Measurements from ENCODE around the gene TPM2. TPM values are rescaled to one million over a fixed set of nuclear protein-coding genes. Genes with fewer than 3 reads are reported as not detected.

Gene TPM2
- total RNA-seq, 1 experiment from 2014 or later = 7.0 TPM

GRCh38 chr9:35697486-35697885 lies 7.8 kb upstream of the TPM2 start:
- Histone ChIP-seq H3K36me3 (ENCODE audit: low read depth, low read length) (peaks cover 27% of the 10 kb centered on the region), H3K4me1 (ENCODE audit: insufficient read depth, low read length) (peaks cover 12% of the 10 kb centered on the region), H3K9me3 (ENCODE audit: low read length) (no peaks in the 10 kb centered on the region), H2AFZ (ENCODE audit: low read length) (no peak overlapping the region), H3K27me3 (ENCODE audit: low read length) (no peaks in the 10 kb centered on the region), H3K4me3 (ENCODE audit: low read length) (no peak overlapping the region), H3K9ac (ENCODE audit: low read length) (no peak overlapping the region), H3K27ac (ENCODE audit: low read length) (no peak overlapping the region), H3F3A (ENCODE audit: low read length, unreplicated experiment) (no peaks in the 10 kb centered on the region), H4K20me1 (ENCODE audit: low read length) (no peaks in the 10 kb centered on the region), H3K79me2 (ENCODE audit: low read length) (no peaks in the 10 kb centered on the region), H3K9me2 (replicated peaks; ENCODE audit: low read length) (no peaks in the 10 kb centered on the region), H3K4me2 (ENCODE audit: low read length) (no peak overlapping the region)
- ATAC-seq (no peak), DNase-seq (no peak)
- ChIA-PET POLR2A (ENCODE audit: unreplicated experiment) (no interaction called here), CTCF (no interaction called here)
- TF ChIP-seq, protein P1, sequence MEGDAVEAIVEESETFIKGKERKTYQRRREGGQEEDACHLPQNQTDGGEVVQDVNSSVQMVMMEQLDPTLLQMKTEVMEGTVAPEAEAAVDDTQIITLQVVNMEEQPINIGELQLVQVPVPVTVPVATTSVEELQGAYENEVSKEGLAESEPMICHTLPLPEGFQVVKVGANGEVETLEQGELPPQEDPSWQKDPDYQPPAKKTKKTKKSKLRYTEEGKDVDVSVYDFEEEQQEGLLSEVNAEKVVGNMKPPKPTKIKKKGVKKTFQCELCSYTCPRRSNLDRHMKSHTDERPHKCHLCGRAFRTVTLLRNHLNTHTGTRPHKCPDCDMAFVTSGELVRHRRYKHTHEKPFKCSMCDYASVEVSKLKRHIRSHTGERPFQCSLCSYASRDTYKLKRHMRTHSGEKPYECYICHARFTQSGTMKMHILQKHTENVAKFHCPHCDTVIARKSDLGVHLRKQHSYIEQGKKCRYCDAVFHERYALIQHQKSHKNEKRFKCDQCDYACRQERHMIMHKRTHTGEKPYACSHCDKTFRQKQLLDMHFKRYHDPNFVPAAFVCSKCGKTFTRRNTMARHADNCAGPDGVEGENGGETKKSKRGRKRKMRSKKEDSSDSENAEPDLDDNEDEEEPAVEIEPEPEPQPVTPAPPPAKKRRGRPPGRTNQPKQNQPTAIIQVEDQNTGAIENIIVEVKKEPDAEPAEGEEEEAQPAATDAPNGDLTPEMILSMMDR (conservative IDR thresholded peaks at IDR 0.05; ENCODE audit: low read depth, low read length) = no peak
- TF ChIP-seq EZH2 (IDR thresholded peaks at IDR 0.05; ENCODE audit: low read length, unreplicated experiment) = no peak
- TF ChIP-seq EZH2phosphoT487 (IDR thresholded peaks at IDR 0.05; ENCODE audit: borderline replicate concordance, low read length) = no peak
- intact Hi-C loops (cut with micrococcal nuclease) = loop anchor here (5.0 kb wide), 1 partner anchor 40 kb away; the partner anchor contains the start of genes CCDC107 and RMRP
- no TSS peak for BruUV-seq (replicated peaks)

GRCh38 chr9:35696520-35697215 lies 6.9 kb upstream of the TPM2 start:
- intact Hi-C loops (cut with micrococcal nuclease) = loop anchor here (5.0 kb wide), 1 partner anchor 39 kb away; the partner anchor contains the start of genes CCDC107 and RMRP
- no peaks in the 10 kb centered on the region for H3K27me3 ChIP-seq (ENCODE audit: low read length)
- DNase-seq (peak; percentile 49), ATAC-seq (peak; percentile 67)
- TF ChIP-seq, protein P1 (conservative IDR thresholded peaks at IDR 0.05; ENCODE audit: low read depth, low read length) = peak; percentile 73
- TF ChIP-seq EZH2phosphoT487 (IDR thresholded peaks at IDR 0.05; ENCODE audit: borderline replicate concordance, low read length) (no peak), EZH2 (IDR thresholded peaks at IDR 0.05; ENCODE audit: low read length, unreplicated experiment) (no peak)
- ChIA-PET POLR2A (ENCODE audit: unreplicated experiment) (interaction anchor here (1.0 kb wide), 1 partner anchor 52 kb away, joined by 3 read pairs; the partner anchor contains the start of genes GBA2 and RGP1), CTCF (interaction anchor here (0.5 to 1.2 kb wide), 4 partner anchors 23 to 43 kb away, joined by 3 to 5 read pairs (median 4); partner anchors contain the start of genes CREB3 and TLN1)
- H4K20me1 ChIP-seq (ENCODE audit: low read length) = no peaks in the 10 kb centered on the region
- H3K9me3 ChIP-seq (ENCODE audit: low read length) = no peaks in the 10 kb centered on the region
- peaks cover 12% of the 10 kb centered on the region for H3K4me1 ChIP-seq (ENCODE audit: insufficient read depth, low read length)
- no peaks in the 10 kb centered on the region for H3K9me2 ChIP-seq (replicated peaks; ENCODE audit: low read length)
- H3K4me3 ChIP-seq (ENCODE audit: low read length) = no peak overlapping the region
- H3K9ac ChIP-seq (ENCODE audit: low read length) = no peak overlapping the region
- peaks cover 23% of the 10 kb centered on the region for H3K36me3 ChIP-seq (ENCODE audit: low read depth, low read length)
- no TSS peak for BruUV-seq (replicated peaks)
- no peaks in the 10 kb centered on the region for H3K79me2 ChIP-seq (ENCODE audit: low read length)
- H2AFZ ChIP-seq (ENCODE audit: low read length) = no peak overlapping the region
- H3K4me2 ChIP-seq (ENCODE audit: low read length) = no peak overlapping the region
- H3F3A ChIP-seq (ENCODE audit: low read length, unreplicated experiment) = no peaks in the 10 kb centered on the region
- H3K27ac ChIP-seq (ENCODE audit: low read length) = peak overlapping the region; percentile 63
